ENCODE data around the gene ZNF106. TPM values are rescaled to one million over a fixed set of nuclear protein-coding genes. Genes with fewer than 3 reads are reported as not detected.

The ZNF106 gene
- total and polyA plus RNA-seq, 2 of the 4 experiments (the other 2 are of a cell fraction): 19.2 to 87.5 TPM

- WGBS, 2 experiments (ENCODE audit: extremely low coverage in 2 of 2, insufficient read length in 1 of 2): no CpG with 5 or more reads among the region's 2 CpGs
- Histone ChIP-seq H4K20me1 (ENCODE audit: insufficient read depth, low read length) (no peaks in the 10 kb centered on the region), H4K8ac (ENCODE audit: low read depth in 2 of 2, low read length in 2 of 2) (no peak overlapping the region), H2AK5ac (ENCODE audit: low read depth, low read length) (no peak overlapping the region), H3K4me2 (ENCODE audit: low read depth, low read length) (no peak overlapping the region), H2BK120ac (ENCODE audit: low read depth, low read length) (no peak overlapping the region), H3K14ac (replicated peaks; ENCODE audit: low read depth, low read length) (no peak overlapping the region), H3K27ac (ENCODE audit: insufficient read depth, low read length) (no peak overlapping the region), H3K9me1 (ENCODE audit: insufficient read depth, low read length) (peaks cover 3% of the 10 kb centered on the region; the same call in 1 of the 2 replicates), H2BK5ac (ENCODE audit: low read depth, low read length, poor library complexity, severe bottlenecking) (no peak overlapping the region), H2AK9ac (replicated peaks; ENCODE audit: low read depth, low read length, poor library complexity) (no peak overlapping the region), H3K27me3 (ENCODE audit: control insufficient read depth, insufficient read depth, low read length) (no peaks in the 10 kb centered on the region), H3K4ac (ENCODE audit: low read depth, low read length) (no peak overlapping the region), H3K4me1 (ENCODE audit: control insufficient read depth, insufficient read depth, low read length) (peaks cover 2% of the 10 kb centered on the region; the same call in 1 of the 2 replicates), H2BK20ac (ENCODE audit: low read depth, low read length) (no peak overlapping the region), H2BK15ac (ENCODE audit: low read depth, low read length) (no peak overlapping the region), H3K56ac (ENCODE audit: extremely low read depth, insufficient read depth, low read length) (no peak overlapping the region), H4K5ac (ENCODE audit: low read depth, low read length) (no peak overlapping the region), H3K23ac (ENCODE audit: low read depth, low read length) (no peak overlapping the region), H4K91ac (ENCODE audit: insufficient read depth, low read depth, low read length) (no peak overlapping the region), H3K18ac (ENCODE audit: low read depth, low read length) (no peak overlapping the region), H3K36me3 (ENCODE audit: control insufficient read depth, insufficient read depth, low read length) (peaks cover 47% of the 10 kb centered on the region), H2AFZ (replicated peaks; ENCODE audit: low read length, poor library complexity) (no peak overlapping the region), H3K79me1 (ENCODE audit: low read depth in 1 of 2, low read length in 2 of 2) (peaks cover 14 to 35% of the 10 kb centered on the region in 2 experiments), H3K9ac (ENCODE audit: low read depth, low read length) (no peak overlapping the region), H3K4me3 (ENCODE audit: insufficient read depth, low read depth, low read length) (no peak overlapping the region), H3K9me3 (ENCODE audit: control insufficient read depth, insufficient read depth, low read length) (no peaks in the 10 kb centered on the region)
- no peak for TF ChIP-seq CEBPB (IDR thresholded peaks at IDR 0.05; ENCODE audit: low read depth, low read length)
- BruUV-seq (replicated peaks): no TSS peak
- in situ Hi-C loops (cut with MboI; ENCODE audit: low sequenced_read_pairs): no loop called here
- DNase-seq: no peak
- intact Hi-C loops (cut with micrococcal nuclease): no loop called here
- CTCF ChIA-PET: no interaction called here
- ATAC-seq (ENCODE audit: low read depth): no peak
- dilution Hi-C loops (cut with HindIII; ENCODE audit: low sequenced_read_pairs, unreplicated experiment): no loop called here
- POLR2A ChIA-PET (ENCODE audit: unreplicated experiment): no interaction called here
These were observed 43.3 kb downstream of the ZNF106 start for GRCh38 chr15:42447599-42447998.
